HG03442 (cell line): ENCODE results near the gene INO80D.
"Not testable (repeated sequence)": the region's sequence is repeated elsewhere in the genome, so short reads cannot be mapped to it uniquely, and the experiment has no call there.

Experiments used
- ATAC-seq: cut with Tn5 transposase; IDR thresholded peaks from one replicate; pipeline ENCODE4 v1.9.1; 2021; ENCODE audit warnings: mild to moderate bottlenecking, moderate library complexity; ENCODE audit not compliant: unreplicated experiment

Gene INO80D

GRCh38 chr2:206031162-206031784, 54.7 kb downstream of the INO80D start:
- ATAC-seq, result peak; percentile 77

DNA sequence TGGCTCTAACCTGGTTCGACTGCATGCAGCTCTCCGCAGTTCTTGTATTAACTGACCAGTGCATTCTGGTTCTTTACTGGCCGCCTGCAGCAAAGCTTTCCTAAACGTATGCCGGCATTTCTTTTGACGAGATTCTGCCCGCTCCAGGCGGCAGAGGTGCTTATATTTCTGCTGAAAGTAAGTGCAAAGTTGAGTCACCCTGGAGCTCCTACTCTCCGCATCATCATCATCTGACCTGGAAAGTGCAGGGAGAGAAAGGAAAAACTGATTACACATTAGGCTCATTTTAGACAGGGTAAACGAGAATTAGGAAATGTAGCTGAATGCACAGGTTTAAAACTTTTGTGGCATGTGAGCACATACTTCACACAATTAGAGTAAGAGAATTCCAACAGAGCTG, 57.9 kb downstream of the INO80D start:
- no peak for ATAC-seq

DNA sequence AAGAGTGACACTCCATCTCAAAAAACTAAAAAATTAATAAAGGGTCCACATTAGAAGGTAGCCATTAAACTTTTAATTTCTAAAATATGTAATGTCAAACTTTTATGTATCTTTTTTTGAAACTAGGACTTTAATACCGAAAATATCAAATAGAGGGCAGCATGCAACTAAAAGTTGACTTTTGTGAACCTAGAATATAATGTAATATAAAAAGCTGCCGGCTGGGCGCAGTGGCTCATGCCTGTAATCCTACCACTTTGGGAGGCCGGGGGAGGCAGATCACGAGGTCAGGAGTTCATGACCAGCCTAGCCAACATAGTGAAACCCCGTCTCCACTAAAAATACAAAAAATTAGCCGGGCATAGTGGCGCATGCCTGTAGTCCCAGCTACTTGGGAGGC, 62.8 kb downstream of the INO80D start:
- ATAC-seq, result no peak

GRCh38 chr2:206020171-206020570, 65.8 kb downstream of the INO80D start:
- ATAC-seq, result no peak

DNA sequence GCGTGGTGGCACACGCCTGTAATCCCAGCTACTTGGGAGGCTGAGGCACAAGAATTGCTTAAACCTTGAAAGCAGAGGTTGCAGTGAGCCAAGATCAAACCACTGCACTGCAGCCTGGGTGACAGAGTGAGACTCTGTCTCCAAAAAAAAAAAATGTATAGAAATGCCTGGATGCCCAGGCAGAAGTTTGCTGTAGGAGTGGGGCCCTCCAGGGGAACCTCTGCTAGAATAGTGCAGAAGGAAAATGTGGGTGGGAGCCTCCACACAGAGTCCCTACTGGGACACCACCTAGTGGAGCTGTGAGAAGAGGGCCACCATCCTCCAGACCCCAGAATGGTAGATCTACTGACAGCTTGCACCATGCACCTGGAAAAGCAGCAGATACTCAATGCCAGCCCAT, 70.2 kb downstream of the INO80D start:
- not testable (repeated sequence) for ATAC-seq

DNA sequence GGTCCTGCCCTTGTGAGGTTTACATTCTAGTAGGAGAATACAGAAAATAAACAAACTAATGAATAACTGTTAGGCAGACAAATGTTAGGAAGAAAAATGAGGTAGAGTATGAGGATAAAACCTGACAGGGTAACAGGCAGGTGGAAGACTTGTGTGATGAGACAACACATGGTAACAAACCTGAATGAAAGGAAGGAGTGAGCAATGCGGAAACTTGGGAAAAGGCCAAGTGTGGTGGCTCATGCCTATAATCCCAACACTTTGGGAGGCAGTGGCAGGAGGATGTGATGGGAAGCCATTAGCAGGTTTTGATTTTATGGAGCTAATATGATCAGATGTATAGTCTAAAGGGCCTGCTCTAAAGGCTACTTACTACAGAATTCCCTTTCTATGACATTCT, 74.2 kb downstream of the INO80D start:
- no peak for ATAC-seq

DNA sequence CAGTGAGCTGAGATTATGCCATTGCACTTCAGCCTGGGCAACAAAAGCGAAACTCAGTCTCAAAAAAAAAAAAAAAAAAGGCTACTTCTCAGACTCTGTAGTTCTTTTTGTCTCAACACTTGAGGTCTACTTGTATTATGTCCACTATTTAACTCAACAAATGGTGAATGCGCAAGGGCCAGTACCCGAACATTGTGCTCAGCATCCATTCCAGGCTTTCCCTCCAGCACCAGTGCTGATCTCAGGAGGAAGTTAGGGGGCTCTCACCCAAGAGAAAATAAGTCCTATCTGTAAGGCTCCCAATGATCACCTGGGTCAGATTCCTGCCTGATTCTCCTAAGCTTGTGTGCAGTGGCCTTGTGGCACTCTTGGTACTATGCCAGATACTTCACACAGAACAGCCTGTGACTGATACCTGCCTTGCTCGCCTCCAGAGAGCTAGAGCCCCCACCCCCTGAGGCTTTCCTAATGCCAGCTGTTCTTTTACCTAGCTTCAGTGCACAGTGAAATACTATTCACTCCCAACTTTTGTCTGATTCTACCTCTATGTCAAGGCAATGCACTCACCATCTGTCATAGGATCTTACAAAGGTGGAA, 74.9 kb downstream of the INO80D start:
- no peak for ATAC-seq

- ATAC-seq, result no peak
These were observed 81.8 kb downstream of the INO80D start for GRCh38 chr2:206004004-206004693.

DNA sequence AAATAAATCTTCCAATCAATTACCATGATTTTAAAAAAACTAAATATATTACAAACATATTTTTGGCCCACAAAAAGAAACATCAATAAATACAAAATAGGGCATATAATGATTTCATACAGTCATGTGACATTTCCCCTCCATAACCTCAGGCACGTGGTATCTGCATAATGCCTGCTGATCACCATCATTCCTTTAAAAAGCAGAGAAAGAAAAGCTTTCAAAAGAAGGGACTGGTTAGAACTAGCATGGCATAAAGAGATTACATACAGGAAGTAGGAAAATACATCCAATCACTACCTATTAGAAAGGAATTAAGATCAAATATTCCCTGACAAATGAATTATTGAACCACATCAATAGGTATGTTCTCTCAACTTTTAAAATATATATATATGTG, 83.5 kb downstream of the INO80D start:
- ATAC-seq, result no peak

GRCh38 chr2:206001912-206002311, 84.1 kb downstream of the INO80D start:
- no peak for ATAC-seq

DNA sequence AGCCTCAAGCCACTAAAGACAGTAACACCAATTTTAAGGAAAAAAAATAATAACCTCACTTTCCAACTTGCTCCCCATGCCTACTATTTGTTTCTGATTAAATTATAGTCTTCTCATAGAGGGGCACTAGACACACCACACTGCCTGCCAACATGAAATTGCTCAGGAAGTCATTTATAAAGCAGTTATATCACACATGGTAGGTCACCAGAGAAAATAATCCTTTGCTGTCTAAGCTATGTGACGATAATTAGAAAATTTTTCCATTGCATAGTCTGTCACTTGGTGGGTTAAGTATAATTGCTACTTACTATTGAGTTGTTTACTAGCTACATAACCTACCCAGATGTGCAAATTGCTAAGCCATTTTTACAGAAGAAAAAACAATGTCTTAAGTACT, 85.2 kb downstream of the INO80D start:
- ATAC-seq, result no peak

- ATAC-seq, result no peak
These were observed 87.4 kb downstream of the INO80D start for GRCh38 chr2:205998583-205998982.

GRCh38 chr2:205996161-205996560, 89.8 kb downstream of the INO80D start:
- ATAC-seq, result no peak

DNA sequence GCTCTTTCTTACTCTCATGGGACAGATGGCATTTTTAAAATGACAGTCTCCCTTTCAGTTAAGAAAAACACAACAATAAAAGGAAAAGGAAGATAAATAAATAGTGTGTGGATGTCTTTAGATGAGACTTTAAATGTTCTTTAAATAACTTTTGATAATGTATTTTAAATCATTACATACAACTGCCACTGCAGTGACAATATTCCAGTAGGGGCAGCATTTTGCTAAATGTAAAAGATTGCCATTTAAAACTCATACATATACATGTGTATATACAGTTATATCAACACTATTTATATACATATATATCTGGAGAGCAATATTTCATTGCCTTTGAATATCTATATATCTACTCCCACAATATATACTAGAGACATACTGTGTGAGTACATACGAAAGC, 90.7 kb downstream of the INO80D start:
- ATAC-seq, result no peak

DNA sequence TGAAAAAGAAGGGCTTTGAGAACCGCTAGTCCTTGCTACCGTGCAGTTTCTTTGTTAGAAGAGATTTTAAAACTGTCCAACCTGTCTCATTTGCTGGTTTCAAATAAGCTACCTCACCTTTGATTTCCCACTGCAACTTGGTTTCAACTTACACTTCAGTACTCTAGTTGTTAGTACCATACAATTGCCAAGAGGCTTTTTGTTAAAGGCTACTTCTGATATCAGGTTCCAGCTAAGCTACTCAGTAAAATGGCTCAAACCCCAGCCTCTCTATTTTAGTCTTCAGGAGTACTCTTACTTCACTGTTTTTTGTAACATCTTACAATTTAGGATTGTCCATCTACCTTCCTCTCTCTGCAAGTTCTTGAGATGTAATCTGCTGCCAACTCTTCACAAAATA, 91.6 kb downstream of the INO80D start:
- ATAC-seq, result no peak

- ATAC-seq, result no peak
These were observed 95.9 kb downstream of the INO80D start for GRCh38 chr2:205990104-205990503.

DNA sequence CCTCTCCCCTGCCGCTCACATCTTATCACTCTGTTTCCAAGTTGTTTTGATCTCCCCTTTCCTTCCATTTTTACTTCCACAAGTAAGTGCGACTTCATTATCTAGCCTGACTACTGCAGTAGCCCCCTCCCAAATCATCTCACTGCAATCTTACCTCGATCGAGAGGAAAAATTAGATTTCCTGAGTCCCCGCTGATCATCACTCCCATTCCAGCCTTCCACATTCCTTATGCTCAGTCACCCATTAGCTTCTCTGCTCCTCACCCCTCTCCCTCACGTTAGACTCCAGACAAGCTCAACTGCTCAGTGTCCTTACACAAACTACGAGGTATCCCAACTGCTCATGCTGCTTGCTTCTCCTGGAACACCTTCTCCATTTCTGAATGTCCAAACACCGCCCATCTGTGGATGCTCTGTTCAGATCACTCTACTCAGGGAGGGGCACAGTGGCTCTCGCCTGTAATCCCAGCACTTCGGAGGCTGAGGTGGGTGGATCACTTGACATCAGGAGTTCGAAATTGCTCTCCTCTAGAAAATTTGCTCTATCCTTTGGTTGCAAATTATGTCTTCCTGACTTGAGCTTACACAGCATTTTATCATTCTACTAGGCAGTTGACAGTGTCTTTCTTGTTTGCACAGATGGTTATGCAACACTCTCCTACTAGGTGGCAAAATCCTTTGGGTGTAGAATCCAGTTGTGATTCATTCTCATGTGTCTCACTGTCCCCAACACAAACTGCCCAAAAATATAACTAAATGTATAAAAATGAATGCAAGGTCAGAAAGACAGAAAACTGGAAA, 96.5 kb downstream of the INO80D start:
- ATAC-seq, result no peak

- ATAC-seq, result not testable (repeated sequence)
These were observed 97.3 kb downstream of the INO80D start for GRCh38 chr2:205988681-205989080.

DNA sequence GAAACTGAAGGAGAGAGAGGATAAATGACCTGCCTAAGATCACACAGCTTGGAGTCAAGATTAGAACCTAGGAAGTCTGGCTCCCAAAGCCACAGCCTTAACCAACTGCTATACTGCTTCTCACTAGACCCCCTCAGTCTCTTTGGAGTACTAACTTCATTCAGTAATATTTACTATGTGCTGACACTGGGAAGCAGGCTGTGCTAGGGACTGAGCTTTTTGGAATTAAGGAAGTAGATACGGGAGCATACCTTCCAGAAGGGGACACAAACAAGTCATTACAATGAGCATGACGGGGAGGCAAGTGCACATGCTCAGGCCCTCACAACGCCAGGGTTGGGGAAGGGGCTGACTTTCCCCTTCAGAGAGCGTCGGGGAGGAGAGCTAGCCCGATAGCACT, 97.7 kb downstream of the INO80D start:
- ATAC-seq, result no peak

DNA sequence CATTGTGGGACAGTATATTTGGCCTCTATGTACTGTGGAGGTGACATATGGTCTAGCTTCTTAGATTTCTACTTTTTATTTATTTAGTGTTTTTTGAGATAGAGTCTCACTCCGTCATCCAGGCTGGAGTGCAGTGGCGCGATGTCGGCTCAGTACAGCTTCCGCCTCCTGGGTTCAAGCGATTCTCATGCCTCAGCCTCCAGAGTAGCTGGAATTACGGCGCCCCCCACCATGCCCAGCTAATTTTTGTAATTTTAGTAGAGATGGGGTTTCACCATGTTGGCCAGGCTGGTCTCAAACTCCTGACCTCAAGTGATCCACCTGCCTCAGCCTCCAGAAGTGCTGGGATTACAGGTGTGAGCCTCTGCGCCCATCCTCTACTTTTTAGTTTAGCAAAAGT, 99.6 kb downstream of the INO80D start:
- ATAC-seq, result not testable (repeated sequence)

DNA sequence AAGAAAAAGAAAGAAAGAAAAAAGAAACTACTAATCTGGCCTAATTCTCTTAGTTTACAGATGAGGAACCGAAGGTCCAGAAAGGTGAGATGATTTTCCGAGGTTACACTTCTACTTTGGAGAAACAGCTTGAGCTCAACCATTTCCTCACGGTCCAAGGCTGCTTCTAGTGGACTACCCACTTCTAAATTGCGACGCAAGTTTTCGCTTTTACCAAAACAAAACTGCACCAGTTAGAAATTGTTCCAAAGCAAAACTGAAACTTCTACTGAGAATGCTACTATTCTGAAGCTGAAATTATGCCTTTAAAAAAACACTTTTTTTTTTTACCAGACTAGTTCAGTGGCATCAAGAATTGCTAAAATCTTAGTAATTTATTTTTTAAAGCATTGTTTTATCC, 101.6 kb downstream of the INO80D start:
- ATAC-seq, result peak; percentile 94
